ENCODE results near the gene ZNF2.
A peak's percentile ranks its signal among the peaks of the same experiment; 100 is the strongest.
"Not testable (repeated sequence)": the region's sequence is repeated elsewhere in the genome, so short reads cannot be mapped to it uniquely, and the experiment has no call there.

The ZNF2 gene

GRCh38 chr2:95174031-95174542 lies 8.5 kb downstream of the ZNF2 start:
- H3K4me3 Mint-ChIP-seq = no peak overlapping the region
- H3K36me3 Mint-ChIP-seq = peaks cover 25% of the 10 kb centered on the region
- ATAC-seq (ENCODE audit: low read depth) (no peak), DNase-seq (ENCODE audit: low spot score in 2 of 2) (no peak)
- H3K9me3 Mint-ChIP-seq = no peaks in the 10 kb centered on the region
- H3K27me3 Mint-ChIP-seq = no peaks in the 10 kb centered on the region
- H3K27ac Mint-ChIP-seq = no peak overlapping the region
- H3K4me1 Mint-ChIP-seq = peaks cover 7% of the 10 kb centered on the region

- peaks cover 2% of the 10 kb centered on the region for H3K4me1 Mint-ChIP-seq
- H3K27ac Mint-ChIP-seq = no peak overlapping the region
- H3K4me3 Mint-ChIP-seq = no peak overlapping the region
- H3K36me3 Mint-ChIP-seq = peaks cover 62% of the 10 kb centered on the region
- ATAC-seq (ENCODE audit: low read depth) (no peak), DNase-seq (ENCODE audit: low spot score in 2 of 2) (no peak)
- no peaks in the 10 kb centered on the region for H3K27me3 Mint-ChIP-seq
- H3K9me3 Mint-ChIP-seq = peaks cover 12% of the 10 kb centered on the region
Measured at GRCh38 chr2:95179451-95179850, 13.8 kb downstream of the ZNF2 start.

- Mint-ChIP-seq H3K4me1 (no peaks in the 10 kb centered on the region), H3K27ac (no peak overlapping the region), H3K36me3 (peaks cover 55% of the 10 kb centered on the region), H3K9me3 (peaks cover 16% of the 10 kb centered on the region), H3K4me3 (no peak overlapping the region), H3K27me3 (no peaks in the 10 kb centered on the region)
- DNase-seq (ENCODE audit: low spot score in 2 of 2) (no peak), ATAC-seq (ENCODE audit: low read depth) (no peak)
Measured at GRCh38 chr2:95181774-95182173, 16.2 kb downstream of the ZNF2 start.

GRCh38 chr2:95185197-95185596 lies 19.6 kb downstream of the ZNF2 start:
- no peak overlapping the region for H3K4me3 Mint-ChIP-seq
- peaks cover 15% of the 10 kb centered on the region for H3K9me3 Mint-ChIP-seq
- ATAC-seq (ENCODE audit: low read depth) = no peak
- H3K36me3 Mint-ChIP-seq = peaks cover 30% of the 10 kb centered on the region
- DNase-seq (ENCODE audit: low spot score in 2 of 2) = no peak
- no peak overlapping the region for H3K27ac Mint-ChIP-seq
- H3K27me3 Mint-ChIP-seq = peaks cover 7% of the 10 kb centered on the region
- H3K4me1 Mint-ChIP-seq = no peaks in the 10 kb centered on the region

GRCh38 chr2:95185973-95186372 lies 20.4 kb downstream of the ZNF2 start:
- Mint-ChIP-seq H3K36me3 (peaks cover 22% of the 10 kb centered on the region), H3K9me3 (peaks cover 12% of the 10 kb centered on the region), H3K4me1 (no peaks in the 10 kb centered on the region), H3K27ac (no peak overlapping the region), H3K4me3 (no peak overlapping the region), H3K27me3 (peaks cover 9% of the 10 kb centered on the region)
- no peak for DNase-seq (ENCODE audit: low spot score in 2 of 2)
- no peak for ATAC-seq (ENCODE audit: low read depth)

GRCh38 chr2:95192956-95193355 lies 27.3 kb downstream of the ZNF2 start:
- H3K27ac Mint-ChIP-seq; H3K36me3 Mint-ChIP-seq; H3K4me1 Mint-ChIP-seq; ATAC-seq (ENCODE audit: low read depth); H3K9me3 Mint-ChIP-seq; H3K4me3 Mint-ChIP-seq: not testable (repeated sequence)
- peaks cover 15% of the 10 kb centered on the region for H3K27me3 Mint-ChIP-seq
- peak; percentile 19 to 25 for DNase-seq (ENCODE audit: low spot score in 2 of 2)

GRCh38 chr2:95203911-95204310 lies 38.3 kb downstream of the ZNF2 start:
- H3K36me3 Mint-ChIP-seq = peaks cover 8% of the 10 kb centered on the region
- H3K4me3 Mint-ChIP-seq = no peak overlapping the region
- H3K4me1 Mint-ChIP-seq = peaks cover 14% of the 10 kb centered on the region
- ATAC-seq (ENCODE audit: low read depth) (no peak), DNase-seq (ENCODE audit: low spot score in 2 of 2) (no peak)
- H3K27me3 Mint-ChIP-seq = peaks cover 5% of the 10 kb centered on the region
- H3K27ac Mint-ChIP-seq = no peak overlapping the region
- peaks cover 4% of the 10 kb centered on the region for H3K9me3 Mint-ChIP-seq

- ATAC-seq (ENCODE audit: low read depth) (no peak), DNase-seq (ENCODE audit: low spot score in 2 of 2) (no peak)
- peaks cover 3% of the 10 kb centered on the region for H3K27me3 Mint-ChIP-seq
- H3K4me3 Mint-ChIP-seq = no peak overlapping the region
- H3K9me3 Mint-ChIP-seq = peaks cover 7% of the 10 kb centered on the region
- no peak overlapping the region for H3K27ac Mint-ChIP-seq
- peaks cover 13% of the 10 kb centered on the region for H3K36me3 Mint-ChIP-seq
- peaks cover 14% of the 10 kb centered on the region for H3K4me1 Mint-ChIP-seq
Measured at GRCh38 chr2:95204396-95204795, 38.8 kb downstream of the ZNF2 start.

GRCh38 chr2:95206096-95206495 lies 40.5 kb downstream of the ZNF2 start:
- H3K4me3 Mint-ChIP-seq = peak overlapping the region; percentile 95
- H3K27ac Mint-ChIP-seq = peak overlapping the region; percentile 92
- H3K27me3 Mint-ChIP-seq = no peaks in the 10 kb centered on the region
- ATAC-seq (ENCODE audit: low read depth) (no peak), DNase-seq (ENCODE audit: low spot score in 2 of 2) (no peak)
- peaks cover 23% of the 10 kb centered on the region for H3K36me3 Mint-ChIP-seq
- peaks cover 14% of the 10 kb centered on the region for H3K4me1 Mint-ChIP-seq
- peaks cover 12% of the 10 kb centered on the region for H3K9me3 Mint-ChIP-seq

- peaks cover 34% of the 10 kb centered on the region for H3K36me3 Mint-ChIP-seq
Measured at GRCh38 chr2:95207111-95207961, 41.7 kb downstream of the ZNF2 start, which contains the start of gene ZNF892. Gene ZNF892 (plus strand): TSS chr2:95207521. CDS start chr2:95207816, 295 bp downstream.

GRCh38 chr2:95208106-95208505 lies 42.5 kb downstream of the ZNF2 start:
- Mint-ChIP-seq H3K4me3 (peak overlapping the region; percentile 95), H3K36me3 (peaks cover 41% of the 10 kb centered on the region), H3K27ac (peak overlapping the region; percentile 92), H3K4me1 (peaks cover 14% of the 10 kb centered on the region), H3K9me3 (peaks cover 16% of the 10 kb centered on the region), H3K27me3 (no peaks in the 10 kb centered on the region)
- ATAC-seq (ENCODE audit: low read depth) (no peak), DNase-seq (ENCODE audit: low spot score in 2 of 2) (no peak)

More at GRCh38 chr2:95207111-95207961, 41.7 kb downstream of the ZNF2 start, which contains the start of gene ZNF892:
- DNase-seq (ENCODE audit: low spot score in 2 of 2) = peak; percentile 61 to 80
- Mint-ChIP-seq H3K9me3 (peaks cover 11% of the 10 kb centered on the region), H3K4me3 (peak within 1 kb of the TSS; percentile 95), H3K4me1 (peaks cover 14% of the 10 kb centered on the region), H3K27me3 (no peaks in the 10 kb centered on the region), H3K27ac (peak within 1 kb of the TSS; percentile 92)
- peak; percentile 93 for ATAC-seq (ENCODE audit: low read depth)

- ATAC-seq (ENCODE audit: low read depth) = no peak
- no peak overlapping the region for H3K4me3 Mint-ChIP-seq
- no peaks in the 10 kb centered on the region for H3K4me1 Mint-ChIP-seq
- H3K9me3 Mint-ChIP-seq = peaks cover 39% of the 10 kb centered on the region
- H3K27ac Mint-ChIP-seq = no peak overlapping the region
- peaks cover 81% of the 10 kb centered on the region for H3K36me3 Mint-ChIP-seq
- no peak for DNase-seq (ENCODE audit: low spot score in 2 of 2)
- H3K27me3 Mint-ChIP-seq = no peaks in the 10 kb centered on the region
Measured at GRCh38 chr2:95215018-95215612, 49.5 kb downstream of the ZNF2 start.

- no peak for DNase-seq (ENCODE audit: low spot score in 2 of 2)
- Mint-ChIP-seq H3K9me3 (peaks cover 32% of the 10 kb centered on the region), H3K27me3 (no peaks in the 10 kb centered on the region), H3K27ac (no peak overlapping the region), H3K36me3 (peaks cover 57% of the 10 kb centered on the region), H3K4me3 (no peak overlapping the region), H3K4me1 (no peaks in the 10 kb centered on the region)
- no peak for ATAC-seq (ENCODE audit: low read depth)
Measured at GRCh38 chr2:95220449-95220848, 54.8 kb downstream of the ZNF2 start.

- no peak overlapping the region for H3K27ac Mint-ChIP-seq
- H3K4me1 Mint-ChIP-seq = no peaks in the 10 kb centered on the region
- ATAC-seq (ENCODE audit: low read depth) (no peak), DNase-seq (ENCODE audit: low spot score in 2 of 2) (no peak)
- peaks cover 36% of the 10 kb centered on the region for H3K36me3 Mint-ChIP-seq
- peaks cover 19% of the 10 kb centered on the region for H3K9me3 Mint-ChIP-seq
- peaks cover 2% of the 10 kb centered on the region for H3K27me3 Mint-ChIP-seq
- H3K4me3 Mint-ChIP-seq = no peak overlapping the region
Measured at GRCh38 chr2:95225658-95226057, 60.0 kb downstream of the ZNF2 start.
